H9 (cell line): ENCODE measurements around the gene HAO1. TPM values are rescaled to one million over a fixed set of nuclear protein-coding genes. Genes with fewer than 3 reads are reported as not detected.

Experiments used
- DNase-seq: peaks from one replicate; pipeline ENCODE4 v3.0.0-alpha.2; 2017
- H2AFZ ChIP-seq: one replicate; pipeline ENCODE4 v1.6.1; 2013; ENCODE audit warnings: mild to moderate bottlenecking, low read length, control low read depth, moderate library complexity
- H2AK5ac ChIP-seq: 2 replicates; pipeline ENCODE4 v1.6.1; 2013; ENCODE audit warnings: low read length, control low read depth, mixed read lengths; ENCODE audit not compliant: insufficient read length
- H2BK120ac ChIP-seq: one replicate; pipeline ENCODE4 v1.6.1; 2013; ENCODE audit warnings: low read depth, mild to moderate bottlenecking, low read length, control low read depth, inconsistent platforms; ENCODE audit not compliant: poor library complexity, severe bottlenecking
- H2BK12ac ChIP-seq: 2 replicates; pipeline ENCODE4 v1.6.1; 2013; ENCODE audit warnings: low read length, control low read depth, mixed read lengths, low read depth; ENCODE audit not compliant: insufficient read length
- H2BK15ac ChIP-seq: 2 replicates; pipeline ENCODE4 v1.6.1; 2013; ENCODE audit warnings: low read depth, low read length, control low read depth
- H2BK20ac ChIP-seq: one replicate; pipeline ENCODE4 v1.6.1; 2013; ENCODE audit warnings: low read depth, mild to moderate bottlenecking, low read length, control low read depth, inconsistent platforms; ENCODE audit not compliant: poor library complexity, severe bottlenecking
- H2BK5ac ChIP-seq: 2 replicates; pipeline ENCODE4 v1.6.1; 2013; ENCODE audit warnings: low read length, control low read depth, mixed read lengths; ENCODE audit not compliant: insufficient read length
- H3K14ac ChIP-seq: 2 replicates; pipeline ENCODE4 v1.6.1; 2013; ENCODE audit warnings: low read length, control low read depth; ENCODE audit not compliant: insufficient read depth
- H3K18ac ChIP-seq: 2 replicates; pipeline ENCODE4 v1.6.1; 2013; ENCODE audit warnings: low read depth, mild to moderate bottlenecking, mixed read lengths, low read length, control low read depth; ENCODE audit not compliant: insufficient read length
- H3K23ac ChIP-seq: 2 replicates; pipeline ENCODE4 v1.6.1; 2013; ENCODE audit warnings: low read length, control low read depth, mixed read lengths, low read depth; ENCODE audit not compliant: insufficient read length
- H3K23me2 ChIP-seq: 2 replicates; pipeline ENCODE4 v1.6.1; 2013; ENCODE audit warnings: low read depth, mild to moderate bottlenecking, mixed read lengths, low read length, control low read depth; ENCODE audit not compliant: insufficient read length, poor library complexity, severe bottlenecking
- H3K27ac ChIP-seq: 2 replicates; pipeline ENCODE4 v1.5.1; 2013; ENCODE audit warnings: low read length, control low read depth, mixed read lengths, low read depth; ENCODE audit not compliant: insufficient read length
- H3K27me3 ChIP-seq: 2 replicates; pipeline ENCODE4 v1.6.1; 2013; ENCODE audit warnings: low read length, control low read depth, inconsistent platforms; ENCODE audit not compliant: insufficient read depth
- H3K4ac ChIP-seq: 2 replicates; pipeline ENCODE4 v1.6.1; 2013; ENCODE audit warnings: low read depth, mild to moderate bottlenecking, control low read depth, inconsistent platforms, low read length, moderate library complexity
- H3K4me1 ChIP-seq: 2 replicates; pipeline ENCODE4 v1.6.1; 2013; ENCODE audit warnings: low read length, control low read depth, inconsistent platforms; ENCODE audit not compliant: insufficient read depth
- H3K4me2 ChIP-seq: 2 replicates; pipeline ENCODE4 v1.6.1; 2013; ENCODE audit warnings: low read length, control low read depth, mixed read lengths; ENCODE audit not compliant: insufficient read length, insufficient read depth
- H3K56ac ChIP-seq: 2 replicates; pipeline ENCODE4 v1.6.1; 2013; ENCODE audit warnings: low read depth, mild to moderate bottlenecking, mixed read lengths, low read length, control low read depth; ENCODE audit not compliant: insufficient read length
- H3K79me1 ChIP-seq: 2 replicates; pipeline ENCODE4 v1.6.1; 2013; ENCODE audit warnings: low read depth, mild to moderate bottlenecking, moderate library complexity, low read length, control low read depth, inconsistent platforms; ENCODE audit not compliant: insufficient read depth, poor library complexity, severe bottlenecking
- H3K79me2 ChIP-seq: 2 replicates; pipeline ENCODE4 v1.6.1; 2013; ENCODE audit warnings: low read length, control low read depth, inconsistent platforms; ENCODE audit not compliant: insufficient read depth
- H3K9ac ChIP-seq: 2 replicates; pipeline ENCODE4 v1.6.1; 2013; ENCODE audit warnings: low read length, control low read depth, mixed read lengths; ENCODE audit not compliant: insufficient read length; ENCODE audit errors: extremely low read depth
- H3K9me3 ChIP-seq: one replicate; pipeline ENCODE4 v1.6.1; 2013; ENCODE audit warnings: low read depth, low read length, inconsistent platforms; ENCODE audit not compliant: control insufficient read depth
- H3T11ph ChIP-seq: one replicate; pipeline ENCODE4 v1.6.1; 2013; ENCODE audit warnings: mild to moderate bottlenecking, low read length, control low read depth, inconsistent platforms
- H4K20me1 ChIP-seq: one replicate; pipeline ENCODE4 v1.6.1; 2013; ENCODE audit not compliant: control insufficient read depth, insufficient read length, insufficient read depth
- H4K5ac ChIP-seq: 2 replicates; pipeline ENCODE4 v1.6.1; 2013; ENCODE audit warnings: low read depth, mild to moderate bottlenecking, mixed read lengths, low read length, control low read depth; ENCODE audit not compliant: insufficient read length
- H4K8ac ChIP-seq: replicated peaks from 2 replicates; pipeline ENCODE4 v1.6.1; 2013; ENCODE audit warnings: low read length, control low read depth, mixed read lengths, low read depth; ENCODE audit not compliant: insufficient read length
- H4K91ac ChIP-seq: 2 replicates; pipeline ENCODE4 v1.6.1; 2013; ENCODE audit warnings: low read depth, mild to moderate bottlenecking, moderate library complexity, mixed read lengths, low read length, control low read depth; ENCODE audit not compliant: insufficient read length
- H3K27ac Mint-ChIP-seq, 3 experiments: 2 replicates in 2 of 3; 3 replicates in 1 of 3; pipeline ENCODE4 v1.8.0; 2020 to 2021; ENCODE audit warnings: mixed read lengths in 3 of 3, mild to moderate bottlenecking in 1 of 3, moderate library complexity in 1 of 3
- H3K27me3 Mint-ChIP-seq: 2 replicates; pipeline ENCODE4 v1.8.0; 2021; ENCODE audit warnings: low read depth, mild to moderate bottlenecking, moderate library complexity, mixed read lengths
- H3K36me3 Mint-ChIP-seq, 3 experiments: 2 replicates in 2 of 3; 3 replicates in 1 of 3; pipeline ENCODE4 v1.8.0; 2020 to 2021; ENCODE audit warnings: low read depth in 3 of 3, mixed read lengths in 3 of 3; ENCODE audit not compliant: insufficient read depth in 1 of 3
- H3K4me1 Mint-ChIP-seq, 2 experiments: 2 replicates each; pipeline ENCODE4 v1.8.0; 2020; ENCODE audit warnings: mixed read lengths in 2 of 2
- H3K4me3 Mint-ChIP-seq, 2 experiments: 2 replicates in 1 of 2; 3 replicates in 1 of 2; pipeline ENCODE4 v1.8.0; 2020 to 2021; ENCODE audit warnings: mild to moderate bottlenecking in 2 of 2, mixed read lengths in 2 of 2, moderate library complexity in 1 of 2
- H3K9me3 Mint-ChIP-seq, 2 experiments: 2 replicates in 1 of 2; 3 replicates in 1 of 2; pipeline ENCODE4 v1.8.0; 2020; ENCODE audit warnings: mild to moderate bottlenecking in 2 of 2, mixed read lengths in 2 of 2, moderate library complexity in 1 of 2
- whole genome bisulfite sequencing: extraction: QIAGEN DNeasy Blood & Tissue Kit; methylation state at CpG from one replicate; pipeline ENCODE4 v1.1.7; 2013; ENCODE audit warnings: missing lambda C conversion rate, low lambda C conversion rate, mixed read lengths; ENCODE audit not compliant: insufficient read length; ENCODE audit errors: extremely low coverage; 5-methylcytosine and 5-hydroxymethylcytosine counted together
- total RNA-seq: library from RNA; stranded (reverse); gene quantifications from 2 replicates; pipeline ENCODE4 v1.2.1, GENCODE V29; 2021
- TF ChIP-seq, protein P1 (sequence below): fragments of 200-600 bp; sonication (generic); conservative IDR thresholded peaks from 3 replicates; pipeline ENCODE4 v1.8.0; 2021; ENCODE audit warnings: antibody characterized with exemption, mild to moderate bottlenecking

Gene HAO1
- total RNA-seq, 1 experiment from 2014 or later = not detected

DNA sequence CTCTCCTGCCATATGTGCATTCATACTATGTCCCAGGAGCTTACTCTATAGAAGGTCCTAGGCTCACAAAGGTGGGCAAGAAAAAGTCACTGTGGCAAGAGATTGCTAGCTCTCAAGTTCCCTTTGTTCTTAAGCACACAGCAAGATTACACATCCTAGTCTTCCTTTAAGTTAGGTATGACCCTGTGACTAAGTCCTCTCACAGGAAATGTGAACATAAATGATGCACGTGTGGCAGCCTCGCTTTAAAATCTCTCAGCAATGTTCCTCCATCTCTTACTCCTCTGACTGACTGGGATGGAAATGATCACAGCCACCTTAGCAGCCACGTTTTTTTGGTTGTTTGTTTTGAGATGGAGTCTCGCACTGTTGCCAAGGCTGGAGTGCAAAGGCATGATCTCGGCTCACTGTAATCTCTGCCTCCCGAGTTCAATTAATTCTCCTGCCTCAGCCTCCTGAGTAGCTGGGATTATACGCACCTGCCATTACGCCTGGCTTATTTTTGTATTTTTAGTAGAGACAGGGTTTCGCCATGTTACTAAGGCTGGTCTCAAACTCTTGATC is 35.7 kb upstream of the HAO1 start:
- H4K8ac ChIP-seq = no peak overlapping the region
- Mint-ChIP-seq H3K36me3 (no peaks in the 10 kb centered on the region), H3K4me1 (peaks cover 8% of the 10 kb centered on the region in 2 experiments), H3K9me3 (no peaks in the 10 kb centered on the region), H3K27me3 (peaks cover 1% of the 10 kb centered on the region; the same call in 1 of the 2 replicates), H3K27ac (peak overlapping the region in 1 of 3 experiments; percentile 62; a peak in 1 of 7 replicates), H3K4me3 (no peak overlapping the region)
- H2BK12ac ChIP-seq = no peak overlapping the region
- H3K4ac ChIP-seq = no peak overlapping the region
- no peak for DNase-seq
- H3K4me1 ChIP-seq = no peaks in the 10 kb centered on the region; the same call in 1 of the 2 replicates
- no peak overlapping the region for H3K18ac ChIP-seq
- no peaks in the 10 kb centered on the region; the same call in 1 of the 2 replicates for H3K79me2 ChIP-seq
- TF ChIP-seq, protein P1, sequence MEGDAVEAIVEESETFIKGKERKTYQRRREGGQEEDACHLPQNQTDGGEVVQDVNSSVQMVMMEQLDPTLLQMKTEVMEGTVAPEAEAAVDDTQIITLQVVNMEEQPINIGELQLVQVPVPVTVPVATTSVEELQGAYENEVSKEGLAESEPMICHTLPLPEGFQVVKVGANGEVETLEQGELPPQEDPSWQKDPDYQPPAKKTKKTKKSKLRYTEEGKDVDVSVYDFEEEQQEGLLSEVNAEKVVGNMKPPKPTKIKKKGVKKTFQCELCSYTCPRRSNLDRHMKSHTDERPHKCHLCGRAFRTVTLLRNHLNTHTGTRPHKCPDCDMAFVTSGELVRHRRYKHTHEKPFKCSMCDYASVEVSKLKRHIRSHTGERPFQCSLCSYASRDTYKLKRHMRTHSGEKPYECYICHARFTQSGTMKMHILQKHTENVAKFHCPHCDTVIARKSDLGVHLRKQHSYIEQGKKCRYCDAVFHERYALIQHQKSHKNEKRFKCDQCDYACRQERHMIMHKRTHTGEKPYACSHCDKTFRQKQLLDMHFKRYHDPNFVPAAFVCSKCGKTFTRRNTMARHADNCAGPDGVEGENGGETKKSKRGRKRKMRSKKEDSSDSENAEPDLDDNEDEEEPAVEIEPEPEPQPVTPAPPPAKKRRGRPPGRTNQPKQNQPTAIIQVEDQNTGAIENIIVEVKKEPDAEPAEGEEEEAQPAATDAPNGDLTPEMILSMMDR = no peak
- no peak overlapping the region for H3T11ph ChIP-seq
- H3K23me2 ChIP-seq = no peaks in the 10 kb centered on the region
- H3K9me3 ChIP-seq = no peaks in the 10 kb centered on the region
- no peak overlapping the region for H2BK120ac ChIP-seq
- no peak overlapping the region for H2AK5ac ChIP-seq
- H3K23ac ChIP-seq = no peak overlapping the region
- H4K5ac ChIP-seq = no peak overlapping the region
- no peaks in the 10 kb centered on the region for H3K79me1 ChIP-seq
- no peak overlapping the region for H2BK5ac ChIP-seq
- no CpG with 5 or more reads among the region's 9 CpGs for WGBS
- H2BK20ac ChIP-seq = no peak overlapping the region
- no peak overlapping the region for H4K91ac ChIP-seq
- H4K20me1 ChIP-seq = no peaks in the 10 kb centered on the region
- H3K14ac ChIP-seq = no peak overlapping the region
- no peak overlapping the region for H3K56ac ChIP-seq
- no peak overlapping the region for H2AFZ ChIP-seq
- no peak overlapping the region for H3K27ac ChIP-seq
- H3K27me3 ChIP-seq = no peaks in the 10 kb centered on the region
- no peak overlapping the region for H3K9ac ChIP-seq
- no peak overlapping the region for H2BK15ac ChIP-seq
- H3K4me2 ChIP-seq = no peak overlapping the region
